AG04450 (cell line): Measurements from ENCODE around the gene SPATA6. TPM values are rescaled to one million over a fixed set of nuclear protein-coding genes. Genes with fewer than 3 reads are reported as not detected.

Source experiments
- CTCF ChIA-PET: fragments of 300-600, 350-600 bp; formaldehyde crosslinking; extraction: SDS; loops from one replicate; lab custom pipeline; 2022; ENCODE audit warnings: antibody characterized with exemption, inconsistent platforms; lab: Charles Lee
- POLR2A ChIA-PET: fragments of 350-600 bp; formaldehyde crosslinking; extraction: SDS; loops from one replicate; lab custom pipeline; 2021; ENCODE audit warnings: antibody characterized with exemption, inconsistent platforms; lab: Yijun Ruan, JAX
- DNase-seq: peaks from one replicate; pipeline ENCODE4 v3.0.0-alpha.2; 2011; ENCODE audit warnings: low read depth, low spot score
- H3K27ac ChIP-seq: one replicate; pipeline ENCODE4 v1.5.1; 2012; ENCODE audit warnings: low read depth, low read length, control low read depth
- H3K27me3 ChIP-seq: one replicate; pipeline ENCODE4 v1.6.0; 2012; ENCODE audit warnings: low read length; ENCODE audit not compliant: control insufficient read depth, insufficient read depth
- H3K4me3 ChIP-seq: 2 replicates; pipeline ENCODE4 v1.5.1; 2011; ENCODE audit warnings: mild to moderate bottlenecking, low read depth, low read length, control low read depth
- H3K9me3 ChIP-seq: 2 replicates; pipeline ENCODE4 v1.5.1; 2012; ENCODE audit warnings: low read length; ENCODE audit not compliant: control insufficient read depth, insufficient read depth
- polyA plus RNA-seq: library from polyadenylated mRNA; depleted of rRNA; stranded (reverse); fragments of >200 nt; gene quantifications from 2 replicates; pipeline ENCODE4 v1.2.3, GENCODE V29; 2011
- TF ChIP-seq, protein P1 (sequence below): IDR thresholded peaks from 2 replicates; pipeline ENCODE4 v1.5.1; 2011; ENCODE audit warnings: low read depth, low read length, control low read depth, inconsistent platforms

SPATA6 gene
- polyA plus RNA-seq, 1 experiment = 6.1 TPM

DNA sequence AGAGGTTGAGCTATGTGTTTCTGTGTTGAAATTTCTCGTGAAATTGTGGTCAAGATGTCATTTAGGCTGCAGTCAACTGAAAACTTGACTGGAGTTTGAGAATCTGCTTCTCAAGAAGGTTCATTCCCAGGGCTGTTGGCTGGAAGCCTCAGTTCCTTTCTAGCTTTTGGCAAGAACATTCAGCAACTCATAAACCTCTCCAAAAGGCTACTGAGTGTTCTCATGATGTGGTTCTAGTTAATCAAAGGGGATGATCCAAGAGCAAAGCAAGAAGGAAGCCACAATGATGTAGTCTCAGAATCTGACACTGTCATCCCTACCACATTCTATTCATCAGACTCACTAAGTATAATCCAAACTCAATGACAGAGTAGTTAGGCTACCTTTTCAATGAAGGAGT is 66.6 kb downstream of the SPATA6 start:
- ChIA-PET POLR2A (no interaction called here), CTCF (no interaction called here)
- no peak overlapping the region for H3K4me3 ChIP-seq
- H3K27me3 ChIP-seq = no peaks in the 10 kb centered on the region
- DNase-seq = no peak
- no peaks in the 10 kb centered on the region for H3K9me3 ChIP-seq
- TF ChIP-seq, protein P1, sequence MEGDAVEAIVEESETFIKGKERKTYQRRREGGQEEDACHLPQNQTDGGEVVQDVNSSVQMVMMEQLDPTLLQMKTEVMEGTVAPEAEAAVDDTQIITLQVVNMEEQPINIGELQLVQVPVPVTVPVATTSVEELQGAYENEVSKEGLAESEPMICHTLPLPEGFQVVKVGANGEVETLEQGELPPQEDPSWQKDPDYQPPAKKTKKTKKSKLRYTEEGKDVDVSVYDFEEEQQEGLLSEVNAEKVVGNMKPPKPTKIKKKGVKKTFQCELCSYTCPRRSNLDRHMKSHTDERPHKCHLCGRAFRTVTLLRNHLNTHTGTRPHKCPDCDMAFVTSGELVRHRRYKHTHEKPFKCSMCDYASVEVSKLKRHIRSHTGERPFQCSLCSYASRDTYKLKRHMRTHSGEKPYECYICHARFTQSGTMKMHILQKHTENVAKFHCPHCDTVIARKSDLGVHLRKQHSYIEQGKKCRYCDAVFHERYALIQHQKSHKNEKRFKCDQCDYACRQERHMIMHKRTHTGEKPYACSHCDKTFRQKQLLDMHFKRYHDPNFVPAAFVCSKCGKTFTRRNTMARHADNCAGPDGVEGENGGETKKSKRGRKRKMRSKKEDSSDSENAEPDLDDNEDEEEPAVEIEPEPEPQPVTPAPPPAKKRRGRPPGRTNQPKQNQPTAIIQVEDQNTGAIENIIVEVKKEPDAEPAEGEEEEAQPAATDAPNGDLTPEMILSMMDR = no peak
- no peak overlapping the region for H3K27ac ChIP-seq

- DNase-seq = no peak
- Histone ChIP-seq H3K4me3 (no peak overlapping the region), H3K27ac (no peak overlapping the region), H3K9me3 (no peaks in the 10 kb centered on the region), H3K27me3 (no peaks in the 10 kb centered on the region)
- ChIA-PET POLR2A (no interaction called here), CTCF (no interaction called here)
- TF ChIP-seq, protein P1 = no peak
These were observed 69.4 kb downstream of the SPATA6 start for GRCh38 chr1:48402599-48402998.

- Histone ChIP-seq H3K9me3 (no peaks in the 10 kb centered on the region), H3K4me3 (no peak overlapping the region), H3K27me3 (no peaks in the 10 kb centered on the region), H3K27ac (no peak overlapping the region)
- POLR2A ChIA-PET = no interaction called here
- DNase-seq = no peak
- CTCF ChIA-PET = no interaction called here
- TF ChIP-seq, protein P1 = no peak
These were observed 75.8 kb downstream of the SPATA6 start for GRCh38 chr1:48396208-48396607.

DNA sequence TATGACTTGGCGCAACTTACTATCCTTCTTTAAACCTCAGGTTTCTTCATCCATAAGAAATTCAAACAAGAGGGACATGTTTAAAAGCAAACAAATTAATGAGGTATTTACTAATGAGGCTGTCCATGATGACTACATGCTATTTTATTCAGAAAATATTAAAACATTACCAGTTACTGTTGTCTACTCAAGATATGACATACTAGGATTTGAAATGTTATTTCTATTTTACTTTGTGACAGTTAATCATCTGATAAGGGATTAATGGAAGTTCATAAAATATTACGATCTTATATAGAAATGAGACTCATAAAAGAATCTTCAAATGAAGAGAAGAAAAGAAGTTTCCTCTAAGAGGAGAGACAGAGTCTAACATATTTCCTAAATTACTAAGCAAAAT is 80.1 kb downstream of the SPATA6 start:
- POLR2A ChIA-PET = no interaction called here
- CTCF ChIA-PET = no interaction called here
- H3K27me3 ChIP-seq = no peaks in the 10 kb centered on the region

DNA sequence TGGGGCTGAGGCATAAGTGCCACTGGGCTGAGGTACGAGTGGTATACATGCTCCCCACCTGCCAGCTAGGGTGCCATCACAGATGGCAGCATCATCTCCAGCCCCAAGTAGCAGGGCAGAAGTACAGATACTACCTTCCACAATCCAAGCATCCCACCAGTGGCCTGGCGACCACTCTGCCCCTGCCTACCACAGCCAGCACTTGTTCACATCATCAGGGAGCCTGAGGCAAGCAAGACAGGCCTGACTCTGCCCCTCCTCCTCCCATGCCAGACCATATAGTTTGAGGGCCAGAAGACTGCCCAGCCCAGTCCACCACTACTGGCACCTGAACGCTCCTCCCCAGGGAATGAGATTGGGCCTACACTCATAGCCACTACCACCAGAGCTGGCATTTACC is 84.6 kb downstream of the SPATA6 start:
- no peak for DNase-seq
- TF ChIP-seq, protein P1 = no peak
- Histone ChIP-seq H3K27ac (no peak overlapping the region), H3K27me3 (no peaks in the 10 kb centered on the region), H3K9me3 (no peaks in the 10 kb centered on the region), H3K4me3 (no peak overlapping the region)
- POLR2A ChIA-PET = no interaction called here
- CTCF ChIA-PET = no interaction called here

More for the DNA sequence above, 80.1 kb downstream of the SPATA6 start:
- DNase-seq = no peak
- H3K9me3 ChIP-seq = no peaks in the 10 kb centered on the region
- TF ChIP-seq, protein P1 = no peak
- H3K27ac ChIP-seq = no peak overlapping the region
- no peak overlapping the region for H3K4me3 ChIP-seq
